Skin epidermis (tissue), 12 donors: Measurements from ENCODE around the gene COL9A3.

ENCODE experiments used
- H3K27ac ChIP-seq, 21 experiments: fragments of 200-600 bp; sonication (generic) in 11 of 21; one replicate each; pipeline ENCODE4 v1.5.0; 2020; ENCODE audit warnings: mild to moderate bottlenecking in 3 of 21, inconsistent platforms in 2 of 21, moderate library complexity in 2 of 21
- H3K4me3 ChIP-seq, 7 experiments: fragments of 200-600 bp; sonication (generic) in 2 of 7; one replicate each; pipeline ENCODE4 v1.5.0; 2020; ENCODE audit warnings: inconsistent platforms in 2 of 7, mild to moderate bottlenecking in 2 of 7, moderate library complexity in 1 of 7

The COL9A3 gene

DNA sequence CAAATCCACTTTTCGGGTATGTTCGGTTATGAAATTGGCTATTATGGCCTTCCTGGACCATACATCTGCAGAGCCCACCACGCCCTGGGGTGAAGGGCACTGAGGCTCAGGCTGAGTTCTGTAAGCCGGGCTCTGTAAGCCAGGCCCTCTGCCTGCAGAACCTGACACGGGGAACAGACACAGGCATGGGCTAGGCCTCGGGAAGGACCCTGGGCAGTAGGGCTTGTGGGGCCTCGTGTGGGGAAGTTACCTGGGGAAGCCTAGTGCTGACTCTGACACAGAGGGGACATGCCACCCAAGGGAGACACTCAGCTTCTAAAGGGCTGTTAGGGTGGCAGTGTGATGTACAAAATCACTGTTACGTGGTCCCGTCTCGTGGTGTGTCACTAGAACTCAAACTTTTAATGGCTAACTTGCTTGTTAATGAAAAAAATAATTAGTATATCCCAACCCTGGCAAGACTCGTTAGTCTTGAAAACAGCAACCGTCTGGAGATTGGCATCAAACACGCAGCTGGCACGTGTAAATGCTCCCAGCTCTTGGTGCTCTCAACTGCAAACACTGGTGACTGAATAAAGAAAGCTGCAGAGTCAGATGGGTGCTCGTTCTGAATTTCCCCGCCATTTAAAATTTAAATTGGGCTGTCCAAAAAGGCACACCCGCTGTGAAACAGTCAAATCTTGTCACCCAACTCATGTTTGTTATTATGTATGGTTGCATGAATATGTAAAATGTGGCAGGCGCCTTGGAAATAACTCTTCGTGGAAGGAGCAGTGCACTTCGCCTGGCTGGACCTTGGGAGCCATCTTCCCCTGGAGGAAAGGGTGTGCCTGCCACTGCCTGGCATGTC, 68.4 kb downstream of the COL9A3 start:
- H3K27ac ChIP-seq: no peak overlapping the region
- H3K4me3 ChIP-seq: no peak overlapping the region

DNA sequence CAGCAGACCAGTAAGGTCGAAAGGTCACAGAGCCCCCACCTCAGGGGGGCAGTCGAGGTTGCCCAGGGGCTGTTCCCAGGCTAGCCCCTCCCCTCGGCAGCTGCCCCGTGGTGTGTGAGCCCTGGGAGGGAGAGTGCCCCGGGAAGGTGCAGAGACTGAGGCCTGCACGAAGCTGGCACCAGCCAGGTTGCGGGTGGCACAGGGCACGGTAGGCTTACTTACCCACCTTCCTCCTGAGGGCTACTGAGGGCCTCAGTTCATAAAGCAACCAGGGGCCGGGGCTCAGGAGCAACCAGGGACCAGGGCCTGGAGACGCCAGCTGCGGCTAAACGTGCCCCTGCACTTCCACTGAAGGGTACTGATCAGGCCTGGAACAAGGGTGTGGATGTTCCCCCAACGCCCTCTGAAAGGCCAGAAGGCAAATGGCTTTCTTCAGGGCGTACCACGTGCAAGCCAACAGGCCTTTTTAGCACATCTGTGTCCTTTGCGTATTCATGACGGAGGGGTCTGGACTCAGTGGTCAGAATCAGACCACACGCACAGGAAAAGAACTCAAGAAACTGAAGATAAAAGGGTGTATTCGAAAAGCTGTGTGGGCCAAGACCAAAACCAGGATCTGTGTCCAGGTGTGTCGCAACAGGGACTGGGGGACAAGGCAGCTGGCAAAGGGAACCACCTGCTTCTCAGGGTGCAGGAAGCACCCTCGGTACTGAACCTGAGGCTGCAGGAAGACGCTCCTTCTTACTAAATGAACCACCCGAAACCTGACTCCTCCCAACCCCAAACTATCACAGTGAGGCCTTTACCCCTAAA, 69.3 kb downstream of the COL9A3 start:
- no peak overlapping the region for H3K4me3 ChIP-seq
- H3K27ac ChIP-seq: no peak overlapping the region

DNA sequence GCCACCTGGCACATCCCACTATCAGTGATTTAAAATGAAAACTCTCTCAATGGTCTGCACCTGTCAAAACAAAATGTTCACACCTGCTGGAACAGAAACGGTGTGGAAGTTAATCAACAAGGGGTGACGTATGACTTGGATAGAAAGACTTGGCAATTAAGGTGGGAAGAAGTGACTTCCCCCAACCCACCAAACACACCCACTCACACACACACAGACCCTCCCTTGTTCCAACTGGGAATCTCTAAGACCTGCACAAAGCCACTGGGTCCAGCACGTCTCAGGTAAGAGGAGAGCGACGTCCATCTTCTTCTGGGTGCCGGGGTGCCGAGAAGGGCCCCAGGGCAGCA, 69.8 kb downstream of the COL9A3 start:
- Histone ChIP-seq H3K4me3 (no peak overlapping the region), H3K27ac (no peak overlapping the region)

DNA sequence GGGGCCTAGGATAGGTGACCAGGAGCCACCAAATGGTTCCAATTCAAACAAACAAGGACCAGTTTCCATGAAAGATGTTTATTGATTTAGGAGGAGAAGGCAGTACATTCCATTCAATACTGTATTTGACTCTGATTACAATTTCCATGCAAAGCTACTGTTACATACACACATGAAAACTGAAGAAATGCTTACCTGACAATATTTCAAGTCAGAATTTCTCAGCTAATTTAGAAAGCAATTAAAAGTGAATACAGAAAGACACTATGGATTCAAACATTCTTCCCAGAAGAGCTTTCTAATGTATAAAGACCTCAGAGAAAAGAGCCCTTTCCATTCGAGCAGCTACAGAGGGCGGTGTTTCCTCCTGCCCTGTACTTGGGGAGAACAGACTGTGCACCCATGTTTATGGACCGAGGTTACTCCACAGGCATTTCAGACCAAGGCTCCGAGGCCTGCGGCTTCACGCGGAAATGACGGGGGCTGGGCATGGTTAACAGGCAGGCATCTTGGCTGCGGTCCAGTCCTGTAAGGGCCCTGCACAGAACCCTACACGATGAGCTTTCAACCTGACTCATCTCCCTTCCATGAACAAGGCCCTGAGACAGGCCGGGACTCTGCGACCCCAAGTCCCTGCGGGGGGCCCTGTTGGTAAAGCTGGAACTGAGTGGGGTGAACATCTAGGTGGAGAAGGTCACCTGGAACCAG, 70.5 kb downstream of the COL9A3 start:
- Histone ChIP-seq H3K4me3 (no peak overlapping the region), H3K27ac (no peak overlapping the region)

DNA sequence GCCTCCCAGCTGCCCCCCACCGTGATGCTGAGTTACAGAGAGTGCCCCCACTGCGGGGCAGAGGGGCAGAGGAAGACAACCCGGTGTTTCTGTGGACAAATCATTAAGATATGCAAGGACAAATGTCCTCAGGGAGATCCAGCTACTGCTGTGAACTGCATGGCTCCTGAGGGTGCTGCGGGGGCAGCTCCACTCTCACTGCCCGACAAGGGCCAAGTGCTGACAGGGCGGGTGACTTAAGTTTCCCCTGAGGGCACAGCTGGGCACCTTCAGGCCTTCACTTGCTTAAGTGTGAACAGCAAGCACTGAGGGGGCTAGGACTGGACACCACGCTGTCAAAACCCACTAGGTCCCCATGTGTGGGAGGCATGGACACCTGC, 71.0 kb downstream of the COL9A3 start:
- H3K27ac ChIP-seq: no peak overlapping the region
- H3K4me3 ChIP-seq: no peak overlapping the region

GRCh38 chr20:62888406-62888805, 71.6 kb downstream of the COL9A3 start:
- H3K27ac ChIP-seq: no peak overlapping the region
- no peak overlapping the region for H3K4me3 ChIP-seq

DNA sequence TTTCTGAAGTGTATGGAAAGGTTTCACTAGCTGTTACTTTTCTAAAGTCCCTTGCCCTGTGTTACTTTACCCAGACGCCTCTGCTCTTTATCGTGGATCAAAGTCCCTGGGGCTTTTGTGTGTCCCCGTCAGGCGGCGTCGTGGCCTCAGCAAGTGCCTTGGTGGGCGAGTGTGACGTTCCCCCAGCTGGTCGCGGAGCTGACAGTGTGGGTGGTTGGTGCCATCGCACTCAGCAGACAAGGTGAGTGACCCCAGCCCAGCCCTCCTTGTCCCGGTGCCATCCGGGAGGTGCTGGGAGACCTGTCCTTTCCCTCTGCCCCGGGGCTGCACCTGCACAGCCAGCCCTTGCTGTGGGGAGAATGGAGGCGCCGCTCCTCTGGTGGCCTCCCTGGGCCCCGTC, 72.1 kb downstream of the COL9A3 start:
- no peak overlapping the region for H3K27ac ChIP-seq
- no peak overlapping the region for H3K4me3 ChIP-seq

DNA sequence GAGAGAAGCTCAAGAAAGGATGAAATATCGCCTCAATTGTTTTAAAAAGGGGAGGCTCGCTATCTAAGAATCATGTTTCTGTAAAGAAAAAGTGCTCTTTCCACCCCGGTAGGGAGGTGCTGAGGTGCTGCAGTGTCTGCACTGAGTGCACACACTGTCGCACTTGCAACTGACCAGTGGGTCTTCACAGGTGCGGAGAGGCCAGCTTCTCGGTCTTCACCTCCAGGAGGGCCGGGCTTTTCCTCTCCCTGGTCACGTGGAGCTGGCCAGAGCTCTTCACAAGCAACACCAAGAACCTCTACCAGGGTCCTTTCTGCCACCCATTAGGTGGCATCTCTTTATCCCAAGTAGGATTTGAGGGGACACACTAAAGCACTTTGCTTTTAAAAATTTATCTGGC, 72.6 kb downstream of the COL9A3 start:
- H3K27ac ChIP-seq: no peak overlapping the region
- no peak overlapping the region for H3K4me3 ChIP-seq

DNA sequence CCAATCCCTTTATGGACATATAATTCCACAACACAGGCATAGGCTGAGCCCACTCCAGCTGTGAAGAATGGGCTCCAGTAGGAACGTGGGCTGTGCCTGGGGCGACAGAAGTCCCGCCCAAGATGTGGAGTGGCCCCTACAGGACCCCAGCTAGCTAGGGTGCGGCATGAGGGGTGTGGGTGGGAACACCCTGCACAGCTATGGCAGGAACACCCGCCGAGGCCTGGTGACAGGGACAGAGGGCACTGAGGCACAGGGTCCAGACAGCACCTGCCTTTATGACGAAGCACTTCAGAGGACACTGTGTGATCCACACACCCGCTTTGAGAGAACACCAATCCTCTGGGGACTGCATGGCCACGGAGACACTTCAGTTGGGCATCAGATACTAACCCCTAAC, 73.0 kb downstream of the COL9A3 start:
- Histone ChIP-seq H3K27ac (no peak overlapping the region), H3K4me3 (no peak overlapping the region)

- Histone ChIP-seq H3K4me3 (no peak overlapping the region), H3K27ac (no peak overlapping the region)
Measured at GRCh38 chr20:62890444-62890843, 73.6 kb downstream of the COL9A3 start.
